ENCODE measurements around the gene MYOZ2. TPM values are rescaled to one million over a fixed set of nuclear protein-coding genes. Genes with fewer than 3 reads are reported as not detected.

Gene MYOZ2
- total and polyA plus RNA-seq, 2 of the 4 experiments (the other 2 are of a cell fraction), result 0.17 to 0.18 TPM

GRCh38 chr4:119087656-119088055, 48.0 kb upstream of the MYOZ2 start:
- in situ Hi-C loops (cut with MboI; ENCODE audit: low sequenced_read_pairs), result no loop called here
- Histone ChIP-seq H3K27ac (ENCODE audit: insufficient read depth, low read length) (no peak overlapping the region), H3K18ac (ENCODE audit: low read depth, low read length) (no peak overlapping the region), H3K36me3 (ENCODE audit: control insufficient read depth, insufficient read depth, low read length) (no peaks in the 10 kb centered on the region), H2BK120ac (ENCODE audit: low read depth, low read length) (no peak overlapping the region), H2AFZ (replicated peaks; ENCODE audit: low read length, poor library complexity) (no peak overlapping the region), H3K27me3 (ENCODE audit: control insufficient read depth, insufficient read depth, low read length) (no peaks in the 10 kb centered on the region), H3K9me1 (ENCODE audit: insufficient read depth, low read length) (no peaks in the 10 kb centered on the region), H4K5ac (ENCODE audit: low read depth, low read length) (no peak overlapping the region; the same call in 1 of the 2 replicates), H4K8ac (ENCODE audit: low read depth in 2 of 2, low read length in 2 of 2) (peak overlapping the region in 1 of 2 experiments; percentile 9; a peak in 1 of 4 replicates), H3K4me2 (ENCODE audit: low read depth, low read length) (no peak overlapping the region), H3K56ac (ENCODE audit: extremely low read depth, insufficient read depth, low read length) (no peak overlapping the region), H3K9ac (ENCODE audit: low read depth, low read length) (no peak overlapping the region), H3K14ac (replicated peaks; ENCODE audit: low read depth, low read length) (no peak overlapping the region), H3K9me3 (ENCODE audit: control insufficient read depth, insufficient read depth, low read length) (no peaks in the 10 kb centered on the region), H4K20me1 (ENCODE audit: insufficient read depth, low read length) (no peaks in the 10 kb centered on the region), H2AK9ac (replicated peaks; ENCODE audit: low read depth, low read length, poor library complexity) (no peak overlapping the region), H3K4me1 (ENCODE audit: control insufficient read depth, insufficient read depth, low read length) (no peaks in the 10 kb centered on the region), H2BK20ac (ENCODE audit: low read depth, low read length) (no peak overlapping the region), H2BK15ac (ENCODE audit: low read depth, low read length) (no peak overlapping the region), H4K91ac (ENCODE audit: insufficient read depth, low read depth, low read length) (no peak overlapping the region), H2BK5ac (ENCODE audit: low read depth, low read length, poor library complexity, severe bottlenecking) (no peak overlapping the region), H3K4ac (ENCODE audit: low read depth, low read length) (no peak overlapping the region), H3K79me1 (ENCODE audit: low read depth in 1 of 2, low read length in 2 of 2) (no peaks in the 10 kb centered on the region), H3K4me3 (ENCODE audit: insufficient read depth, low read depth, low read length) (no peak overlapping the region), H3K23ac (ENCODE audit: low read depth, low read length) (no peak overlapping the region), H2AK5ac (ENCODE audit: low read depth, low read length) (no peak overlapping the region)
- intact Hi-C loops (cut with micrococcal nuclease), result no loop called here
- TF ChIP-seq MXI1 (IDR thresholded peaks at IDR 0.05; ENCODE audit: borderline replicate concordance, low read depth, low read length), result no peak
- TF ChIP-seq, protein P1, sequence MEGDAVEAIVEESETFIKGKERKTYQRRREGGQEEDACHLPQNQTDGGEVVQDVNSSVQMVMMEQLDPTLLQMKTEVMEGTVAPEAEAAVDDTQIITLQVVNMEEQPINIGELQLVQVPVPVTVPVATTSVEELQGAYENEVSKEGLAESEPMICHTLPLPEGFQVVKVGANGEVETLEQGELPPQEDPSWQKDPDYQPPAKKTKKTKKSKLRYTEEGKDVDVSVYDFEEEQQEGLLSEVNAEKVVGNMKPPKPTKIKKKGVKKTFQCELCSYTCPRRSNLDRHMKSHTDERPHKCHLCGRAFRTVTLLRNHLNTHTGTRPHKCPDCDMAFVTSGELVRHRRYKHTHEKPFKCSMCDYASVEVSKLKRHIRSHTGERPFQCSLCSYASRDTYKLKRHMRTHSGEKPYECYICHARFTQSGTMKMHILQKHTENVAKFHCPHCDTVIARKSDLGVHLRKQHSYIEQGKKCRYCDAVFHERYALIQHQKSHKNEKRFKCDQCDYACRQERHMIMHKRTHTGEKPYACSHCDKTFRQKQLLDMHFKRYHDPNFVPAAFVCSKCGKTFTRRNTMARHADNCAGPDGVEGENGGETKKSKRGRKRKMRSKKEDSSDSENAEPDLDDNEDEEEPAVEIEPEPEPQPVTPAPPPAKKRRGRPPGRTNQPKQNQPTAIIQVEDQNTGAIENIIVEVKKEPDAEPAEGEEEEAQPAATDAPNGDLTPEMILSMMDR (conservative IDR thresholded peaks at IDR 0.05; ENCODE audit: low read depth, low read length), result no peak
- TF ChIP-seq MAZ (IDR thresholded peaks at IDR 0.05; ENCODE audit: borderline replicate concordance, low read depth, low read length), result no peak
- TF ChIP-seq SMC3 (IDR thresholded peaks at IDR 0.05; ENCODE audit: low read depth, low read length), result no peak
- no peak for TF ChIP-seq ELK1 (IDR thresholded peaks at IDR 0.05; ENCODE audit: borderline replicate concordance, low read depth, low read length)
- no peak for TF ChIP-seq RCOR1 (IDR thresholded peaks at IDR 0.05; ENCODE audit: insufficient replicate concordance, low read length)
- no peak for TF ChIP-seq CEBPB (IDR thresholded peaks at IDR 0.05; ENCODE audit: low read depth, low read length)
- no peak for TF ChIP-seq USF2 (IDR thresholded peaks at IDR 0.05; ENCODE audit: low read depth, low read length)
- no peak for TF ChIP-seq MAFK (IDR thresholded peaks at IDR 0.05; ENCODE audit: low read depth, low read length)
- no peak for TF ChIP-seq BHLHE40 (IDR thresholded peaks at IDR 0.05; ENCODE audit: low read depth, low read length)
- TF ChIP-seq CHD1 (IDR thresholded peaks at IDR 0.05; ENCODE audit: low read depth, low read length), result no peak
- TF ChIP-seq RAD21 (IDR thresholded peaks at IDR 0.05; ENCODE audit: low read length), result no peak
- no peak for TF ChIP-seq NFE2L2 (IDR thresholded peaks at IDR 0.05; ENCODE audit: low read depth, low read length)
- no peak for TF ChIP-seq FOS (IDR thresholded peaks at IDR 0.05; ENCODE audit: low read depth, low read length)
- no peak for TF ChIP-seq RFX5 (IDR thresholded peaks at IDR 0.05; ENCODE audit: low read depth, low read length)
- TF ChIP-seq POLR2A (IDR thresholded peaks at IDR 0.05; ENCODE audit: low read depth, low read length), result no peak
- dilution Hi-C loops (cut with HindIII; ENCODE audit: low sequenced_read_pairs, unreplicated experiment), result no loop called here
- no TSS peak for BruUV-seq (replicated peaks)
- no CpG with 5 or more reads among the region's 5 CpGs for WGBS, 2 experiments (ENCODE audit: extremely low coverage in 2 of 2, insufficient read length in 1 of 2)
- ATAC-seq (ENCODE audit: low read depth) (no peak), DNase-seq (no peak)
- POLR2A ChIA-PET (ENCODE audit: unreplicated experiment), result no interaction called here
- CTCF ChIA-PET, result interaction anchor here (1.0 to 1.8 kb wide), 4 partner anchors 12 to 975 kb away, joined by 3 to 6 read pairs (median 3); no protein-coding TSS in a partner anchor
